Measurements from ENCODE around the gene SH3RF1. TPM values are rescaled to one million over a fixed set of nuclear protein-coding genes. Genes with fewer than 3 reads are reported as not detected.

SH3RF1 gene
- total and polyA plus RNA-seq, 4 donors = 5.3 to 33.1 (median 16.3) TPM

DNA sequence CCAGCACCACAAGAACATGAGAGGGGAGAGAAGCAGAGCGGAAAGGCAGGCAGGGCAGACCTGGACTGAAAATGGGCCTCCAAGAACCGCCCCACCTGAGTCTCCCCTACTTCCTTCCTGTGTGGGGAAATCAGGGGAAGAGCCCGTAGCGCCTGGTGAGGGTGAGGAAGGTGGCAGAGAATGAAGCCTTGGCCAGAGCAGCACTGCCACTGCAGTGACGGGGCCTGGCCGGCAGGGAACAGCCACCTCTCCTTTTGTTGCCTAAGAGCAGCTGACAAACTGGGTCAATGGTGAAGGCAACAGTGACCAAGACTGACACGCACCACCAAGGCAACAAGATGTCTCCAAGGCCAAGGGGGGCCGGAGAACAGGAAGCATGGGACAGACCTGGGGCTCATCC, 202.3 kb downstream of the SH3RF1 start:
- H3K4me1 ChIP-seq (ENCODE audit: control insufficient read depth in 5 of 5, insufficient read depth in 5 of 5, low read length in 5 of 5) = peaks cover 0 to 3% (median under 1%) of the 10 kb centered on the region in 5 donors
- 46 to 65% methylated on average over 8 of the region's 8 CpGs for WGBS, 2 donors
- TF ChIP-seq, protein P1, sequence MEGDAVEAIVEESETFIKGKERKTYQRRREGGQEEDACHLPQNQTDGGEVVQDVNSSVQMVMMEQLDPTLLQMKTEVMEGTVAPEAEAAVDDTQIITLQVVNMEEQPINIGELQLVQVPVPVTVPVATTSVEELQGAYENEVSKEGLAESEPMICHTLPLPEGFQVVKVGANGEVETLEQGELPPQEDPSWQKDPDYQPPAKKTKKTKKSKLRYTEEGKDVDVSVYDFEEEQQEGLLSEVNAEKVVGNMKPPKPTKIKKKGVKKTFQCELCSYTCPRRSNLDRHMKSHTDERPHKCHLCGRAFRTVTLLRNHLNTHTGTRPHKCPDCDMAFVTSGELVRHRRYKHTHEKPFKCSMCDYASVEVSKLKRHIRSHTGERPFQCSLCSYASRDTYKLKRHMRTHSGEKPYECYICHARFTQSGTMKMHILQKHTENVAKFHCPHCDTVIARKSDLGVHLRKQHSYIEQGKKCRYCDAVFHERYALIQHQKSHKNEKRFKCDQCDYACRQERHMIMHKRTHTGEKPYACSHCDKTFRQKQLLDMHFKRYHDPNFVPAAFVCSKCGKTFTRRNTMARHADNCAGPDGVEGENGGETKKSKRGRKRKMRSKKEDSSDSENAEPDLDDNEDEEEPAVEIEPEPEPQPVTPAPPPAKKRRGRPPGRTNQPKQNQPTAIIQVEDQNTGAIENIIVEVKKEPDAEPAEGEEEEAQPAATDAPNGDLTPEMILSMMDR (IDR thresholded peaks at IDR 0.05; ENCODE audit: control extremely low read depth, extremely low read depth) = no peak

GRCh38 chr4:169066934-169067333, 203.8 kb downstream of the SH3RF1 start:
- WGBS, 2 donors = 93 to 94% methylated on average over 5 of the region's 5 CpGs
- H3K9ac ChIP-seq (ENCODE audit: insufficient read depth in 1 of 2, low read length in 2 of 2) = no peak overlapping the region
- peaks cover 3 to 14% (median 6%) of the 10 kb centered on the region in 5 donors for H3K4me1 ChIP-seq (ENCODE audit: control insufficient read depth in 5 of 5, insufficient read depth in 5 of 5, low read length in 5 of 5)
- peaks cover 0 to 2% (median 0%) of the 10 kb centered on the region in 4 donors for H3K9me3 ChIP-seq (ENCODE audit: control insufficient read depth in 4 of 4, insufficient read depth in 3 of 4, low read length in 3 of 4)
- H3K27ac ChIP-seq (ENCODE audit: low read depth in 1 of 2, low read length in 1 of 2) = no peak overlapping the region
- DNase-seq = no peak
- no peak overlapping the region for H3K4me3 ChIP-seq
- no peak for ATAC-seq (ENCODE audit: insufficient read depth, low FRiP score)
- TF ChIP-seq, protein P1 (IDR thresholded peaks at IDR 0.05; ENCODE audit: control extremely low read depth, extremely low read depth) = no peak
- no peaks in the 10 kb centered on the region for H3K36me3 ChIP-seq (ENCODE audit: control insufficient read depth in 4 of 4, insufficient read depth in 4 of 4, low read length in 4 of 4)
- H3K27me3 ChIP-seq (ENCODE audit: control insufficient read depth in 3 of 3, insufficient read depth in 3 of 3, low read length in 2 of 3) = no peaks in the 10 kb centered on the region

More for the DNA sequence above, 202.3 kb downstream of the SH3RF1 start:
- Histone ChIP-seq H3K9me3 (ENCODE audit: control insufficient read depth in 4 of 4, insufficient read depth in 3 of 4, low read length in 3 of 4) (peaks cover 0 to 2% (median 0%) of the 10 kb centered on the region in 4 donors), H3K27ac (ENCODE audit: low read depth in 1 of 2, low read length in 1 of 2) (no peak overlapping the region), H3K4me3 (no peak overlapping the region), H3K36me3 (ENCODE audit: control insufficient read depth in 4 of 4, insufficient read depth in 4 of 4, low read length in 4 of 4) (no peaks in the 10 kb centered on the region), H3K9ac (ENCODE audit: insufficient read depth in 1 of 2, low read length in 2 of 2) (no peak overlapping the region), H3K27me3 (ENCODE audit: control insufficient read depth in 3 of 3, insufficient read depth in 3 of 3, low read length in 2 of 3) (no peaks in the 10 kb centered on the region)
- ATAC-seq (ENCODE audit: insufficient read depth, low FRiP score) (no peak), DNase-seq (no peak)

GRCh38 chr4:169064296-169064695, 206.5 kb downstream of the SH3RF1 start:
- 91 to 95% methylated on average over 2 of the region's 2 CpGs for WGBS, 2 donors
- no peaks in the 10 kb centered on the region for H3K9me3 ChIP-seq (ENCODE audit: control insufficient read depth in 4 of 4, insufficient read depth in 3 of 4, low read length in 3 of 4)
- H3K4me3 ChIP-seq = no peak overlapping the region
- no peak overlapping the region for H3K9ac ChIP-seq (ENCODE audit: insufficient read depth in 1 of 2, low read length in 2 of 2)
- no peak for DNase-seq
- no peak overlapping the region for H3K27ac ChIP-seq (ENCODE audit: low read depth in 1 of 2, low read length in 1 of 2)
- no peaks in the 10 kb centered on the region for H3K27me3 ChIP-seq (ENCODE audit: control insufficient read depth in 3 of 3, insufficient read depth in 3 of 3, low read length in 2 of 3)
- ATAC-seq (ENCODE audit: insufficient read depth, low FRiP score) = no peak
- H3K36me3 ChIP-seq (ENCODE audit: control insufficient read depth in 4 of 4, insufficient read depth in 4 of 4, low read length in 4 of 4) = no peaks in the 10 kb centered on the region
- TF ChIP-seq, protein P1 (IDR thresholded peaks at IDR 0.05; ENCODE audit: control extremely low read depth, extremely low read depth) = no peak
- peaks cover 0 to 30% (median 15%) of the 10 kb centered on the region in 5 donors for H3K4me1 ChIP-seq (ENCODE audit: control insufficient read depth in 5 of 5, insufficient read depth in 5 of 5, low read length in 5 of 5)

GRCh38 chr4:169063441-169063840, 207.3 kb downstream of the SH3RF1 start:
- DNase-seq (no peak), ATAC-seq (ENCODE audit: insufficient read depth, low FRiP score) (no peak)
- Histone ChIP-seq H3K4me1 (ENCODE audit: control insufficient read depth in 5 of 5, insufficient read depth in 5 of 5, low read length in 5 of 5) (peaks cover 0 to 31% (median 15%) of the 10 kb centered on the region in 5 donors), H3K9ac (ENCODE audit: insufficient read depth in 1 of 2, low read length in 2 of 2) (no peak overlapping the region), H3K36me3 (ENCODE audit: control insufficient read depth in 4 of 4, insufficient read depth in 4 of 4, low read length in 4 of 4) (no peaks in the 10 kb centered on the region), H3K27me3 (ENCODE audit: control insufficient read depth in 3 of 3, insufficient read depth in 3 of 3, low read length in 2 of 3) (no peaks in the 10 kb centered on the region), H3K9me3 (ENCODE audit: control insufficient read depth in 4 of 4, insufficient read depth in 3 of 4, low read length in 3 of 4) (no peaks in the 10 kb centered on the region), H3K4me3 (no peak overlapping the region), H3K27ac (ENCODE audit: low read depth in 1 of 2, low read length in 1 of 2) (no peak overlapping the region)
- TF ChIP-seq, protein P1 (IDR thresholded peaks at IDR 0.05; ENCODE audit: control extremely low read depth, extremely low read depth) = no peak
- WGBS, 2 donors = 85 to 89% methylated on average over 3 of the region's 3 CpGs

Data from lung (tissue), 12 donors.